ENCODE data around the gene NR1H3. TPM values are rescaled to one million over a fixed set of nuclear protein-coding genes. Genes with fewer than 3 reads are reported as not detected.

Gene NR1H3
- total RNA-seq, 2 experiments from 2014 or later = 6.2 to 14.7 TPM

DNA sequence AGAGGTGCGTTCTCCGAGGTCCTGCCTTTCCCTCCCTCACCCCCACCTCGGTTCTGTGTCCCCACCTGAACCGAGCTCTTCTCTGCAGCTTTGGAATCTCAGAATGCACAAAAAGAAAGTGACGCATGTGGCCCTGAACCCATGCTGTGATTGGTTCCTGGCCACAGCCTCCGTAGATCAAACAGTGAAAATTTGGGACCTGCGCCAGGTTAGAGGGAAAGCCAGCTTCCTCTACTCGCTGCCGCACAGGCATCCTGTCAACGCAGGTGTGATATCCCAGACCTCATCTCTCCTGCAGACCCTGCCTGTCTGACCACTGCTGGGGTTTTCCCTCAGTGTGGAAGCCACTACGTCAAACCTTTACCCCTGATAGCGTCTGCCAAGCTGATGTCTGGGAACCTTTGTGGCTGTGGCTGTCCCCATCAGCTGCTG lies 23.1 kb upstream of the NR1H3 start:
- no peaks in the 10 kb centered on the region for H3K9me3 ChIP-seq (ENCODE audit: low read length)
- H3K36me3 ChIP-seq (ENCODE audit: insufficient read depth, low read length) = peaks cover 18% of the 10 kb centered on the region
- H3K4me2 ChIP-seq (ENCODE audit: low read length) = no peak overlapping the region
- no peak for TF ChIP-seq EZH2phosphoT487 (IDR thresholded peaks at IDR 0.05; ENCODE audit: borderline replicate concordance, low read depth, low read length)
- TF ChIP-seq, protein P1, sequence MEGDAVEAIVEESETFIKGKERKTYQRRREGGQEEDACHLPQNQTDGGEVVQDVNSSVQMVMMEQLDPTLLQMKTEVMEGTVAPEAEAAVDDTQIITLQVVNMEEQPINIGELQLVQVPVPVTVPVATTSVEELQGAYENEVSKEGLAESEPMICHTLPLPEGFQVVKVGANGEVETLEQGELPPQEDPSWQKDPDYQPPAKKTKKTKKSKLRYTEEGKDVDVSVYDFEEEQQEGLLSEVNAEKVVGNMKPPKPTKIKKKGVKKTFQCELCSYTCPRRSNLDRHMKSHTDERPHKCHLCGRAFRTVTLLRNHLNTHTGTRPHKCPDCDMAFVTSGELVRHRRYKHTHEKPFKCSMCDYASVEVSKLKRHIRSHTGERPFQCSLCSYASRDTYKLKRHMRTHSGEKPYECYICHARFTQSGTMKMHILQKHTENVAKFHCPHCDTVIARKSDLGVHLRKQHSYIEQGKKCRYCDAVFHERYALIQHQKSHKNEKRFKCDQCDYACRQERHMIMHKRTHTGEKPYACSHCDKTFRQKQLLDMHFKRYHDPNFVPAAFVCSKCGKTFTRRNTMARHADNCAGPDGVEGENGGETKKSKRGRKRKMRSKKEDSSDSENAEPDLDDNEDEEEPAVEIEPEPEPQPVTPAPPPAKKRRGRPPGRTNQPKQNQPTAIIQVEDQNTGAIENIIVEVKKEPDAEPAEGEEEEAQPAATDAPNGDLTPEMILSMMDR (conservative IDR thresholded peaks at IDR 0.05; ENCODE audit: low read length) = no peak
- CTCF ChIA-PET (ENCODE audit: unreplicated experiment) = interaction anchor here (0.6 kb wide), 1 partner anchor 13 kb away, joined by 3 read pairs; no protein-coding TSS in a partner anchor
- H3K79me2 ChIP-seq (ENCODE audit: insufficient read depth, low read depth, low read length) = no peaks in the 10 kb centered on the region
- intact Hi-C loops (cut with micrococcal nuclease; ENCODE audit: unreplicated experiment) = no loop called here
- H3K4me1 ChIP-seq (ENCODE audit: insufficient read depth, low read length, poor library complexity, severe bottlenecking) = peaks cover 8% of the 10 kb centered on the region
- no TSS peak for BruUV-seq (replicated peaks)
- POLR2A ChIA-PET = interaction anchor here (1.2 to 1.6 kb wide), 2 partner anchors 15 to 29 kb away, joined by 3 read pairs; no protein-coding TSS in a partner anchor
- H3K27ac ChIP-seq (ENCODE audit: low read depth, low read length, poor library complexity, severe bottlenecking) = no peak overlapping the region
- H2AFZ ChIP-seq (ENCODE audit: low read length) = no peak overlapping the region
- H3K9me2 ChIP-seq (ENCODE audit: insufficient read depth, low read length) = no peaks in the 10 kb centered on the region
- H3K4me3 ChIP-seq (ENCODE audit: low read depth, low read length, poor library complexity, severe bottlenecking) = no peak overlapping the region
- no peak for DNase-seq (ENCODE audit: low spot score)
- H4K20me1 ChIP-seq (ENCODE audit: insufficient read depth, low read length) = no peaks in the 10 kb centered on the region

DNA sequence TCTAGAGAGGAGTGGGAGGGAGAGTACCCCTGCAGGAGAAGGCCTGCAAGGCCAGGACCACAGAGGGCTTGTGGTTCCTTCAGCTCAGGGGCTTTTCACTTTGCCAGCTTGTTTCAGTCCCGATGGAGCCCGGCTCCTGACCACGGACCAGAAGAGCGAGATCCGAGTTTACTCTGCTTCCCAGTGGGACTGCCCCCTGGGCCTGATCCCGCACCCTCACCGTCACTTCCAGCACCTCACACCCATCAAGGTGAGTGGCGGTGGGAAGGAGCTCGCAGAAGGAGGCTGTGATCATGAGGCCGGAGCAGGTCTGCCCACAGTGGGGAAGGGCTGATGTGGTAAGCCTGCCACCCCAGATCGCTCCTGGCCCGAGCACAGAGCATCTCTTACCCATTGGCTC lies 22.6 kb upstream of the NR1H3 start:
- Histone ChIP-seq H3K4me2 (ENCODE audit: low read length) (no peak overlapping the region), H3K79me2 (ENCODE audit: insufficient read depth, low read depth, low read length) (no peaks in the 10 kb centered on the region), H3K9me2 (ENCODE audit: insufficient read depth, low read length) (no peaks in the 10 kb centered on the region), H3K36me3 (ENCODE audit: insufficient read depth, low read length) (peaks cover 22% of the 10 kb centered on the region), H3K4me1 (ENCODE audit: insufficient read depth, low read length, poor library complexity, severe bottlenecking) (peaks cover 8% of the 10 kb centered on the region), H3K4me3 (ENCODE audit: low read depth, low read length, poor library complexity, severe bottlenecking) (no peak overlapping the region), H3K27ac (ENCODE audit: low read depth, low read length, poor library complexity, severe bottlenecking) (no peak overlapping the region), H4K20me1 (ENCODE audit: insufficient read depth, low read length) (no peaks in the 10 kb centered on the region), H2AFZ (ENCODE audit: low read length) (no peak overlapping the region), H3K9me3 (ENCODE audit: low read length) (no peaks in the 10 kb centered on the region)
- intact Hi-C loops (cut with micrococcal nuclease; ENCODE audit: unreplicated experiment) = no loop called here
- POLR2A ChIA-PET = interaction anchor here (0.6 to 1.6 kb wide), 2 partner anchors 8 to 15 kb away, joined by 3 read pairs; no protein-coding TSS in a partner anchor
- no peak for DNase-seq (ENCODE audit: low spot score)
- CTCF ChIA-PET (ENCODE audit: unreplicated experiment) = interaction anchor here (0.5 kb wide), 1 partner anchor 17 kb away, joined by 3 read pairs; no protein-coding TSS in a partner anchor
- no peak for TF ChIP-seq EZH2phosphoT487 (IDR thresholded peaks at IDR 0.05; ENCODE audit: borderline replicate concordance, low read depth, low read length)
- TF ChIP-seq, protein P1 (conservative IDR thresholded peaks at IDR 0.05; ENCODE audit: low read length) = no peak
- no TSS peak for BruUV-seq (replicated peaks)

DNA sequence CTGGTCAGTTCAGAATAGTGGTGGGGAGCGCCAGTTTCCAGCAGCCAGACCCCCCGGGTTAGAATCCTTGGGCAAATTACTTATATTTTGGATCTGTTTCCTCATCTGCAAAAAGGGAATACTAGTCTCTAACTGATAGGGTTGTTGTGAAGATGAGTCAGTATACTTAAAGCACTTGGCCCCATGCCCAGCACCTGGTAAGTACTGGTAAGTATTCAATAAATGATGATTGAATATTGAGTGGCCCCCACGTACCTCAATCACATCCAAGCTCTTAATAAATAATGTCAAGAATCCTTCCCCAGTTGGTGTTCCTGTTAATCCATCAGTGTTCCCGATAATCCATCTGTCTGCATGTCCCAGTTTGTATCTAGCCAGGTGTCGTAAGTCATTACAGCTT lies 21.3 kb upstream of the NR1H3 start:
- ChIA-PET POLR2A (interaction anchor here (0.7 to 1.7 kb wide), 3 partner anchors 11 to 134 kb away, joined by 3 to 7 read pairs (median 6); partner anchors contain the start of genes ACP2 and DDB2), CTCF (ENCODE audit: unreplicated experiment) (no interaction called here)
- DNase-seq (ENCODE audit: low spot score) = no peak
- no peaks in the 10 kb centered on the region for H3K9me3 ChIP-seq (ENCODE audit: low read length)
- no peak overlapping the region for H3K4me3 ChIP-seq (ENCODE audit: low read depth, low read length, poor library complexity, severe bottlenecking)
- no peaks in the 10 kb centered on the region for H3K9me2 ChIP-seq (ENCODE audit: insufficient read depth, low read length)
- intact Hi-C loops (cut with micrococcal nuclease; ENCODE audit: unreplicated experiment) = no loop called here
- H3K4me1 ChIP-seq (ENCODE audit: insufficient read depth, low read length, poor library complexity, severe bottlenecking) = peaks cover 2% of the 10 kb centered on the region
- peaks cover 32% of the 10 kb centered on the region for H3K36me3 ChIP-seq (ENCODE audit: insufficient read depth, low read length)
- no peak overlapping the region for H3K4me2 ChIP-seq (ENCODE audit: low read length)
- TF ChIP-seq, protein P1 (conservative IDR thresholded peaks at IDR 0.05; ENCODE audit: low read length) = no peak
- no TSS peak for BruUV-seq (replicated peaks)
- H4K20me1 ChIP-seq (ENCODE audit: insufficient read depth, low read length) = no peaks in the 10 kb centered on the region
- no peak overlapping the region for H3K27ac ChIP-seq (ENCODE audit: low read depth, low read length, poor library complexity, severe bottlenecking)
- H2AFZ ChIP-seq (ENCODE audit: low read length) = no peak overlapping the region
- H3K79me2 ChIP-seq (ENCODE audit: insufficient read depth, low read depth, low read length) = no peaks in the 10 kb centered on the region

Data from OCI-LY7 (cell line).